Fibroblast of gingiva (primary cell): ENCODE measurements around the gene TPCN2.

Source experiments
- DNase-seq: peaks from one replicate; pipeline ENCODE4 v3.0.0-alpha.2; 2011; ENCODE audit warnings: low read depth

The TPCN2 gene

DNA sequence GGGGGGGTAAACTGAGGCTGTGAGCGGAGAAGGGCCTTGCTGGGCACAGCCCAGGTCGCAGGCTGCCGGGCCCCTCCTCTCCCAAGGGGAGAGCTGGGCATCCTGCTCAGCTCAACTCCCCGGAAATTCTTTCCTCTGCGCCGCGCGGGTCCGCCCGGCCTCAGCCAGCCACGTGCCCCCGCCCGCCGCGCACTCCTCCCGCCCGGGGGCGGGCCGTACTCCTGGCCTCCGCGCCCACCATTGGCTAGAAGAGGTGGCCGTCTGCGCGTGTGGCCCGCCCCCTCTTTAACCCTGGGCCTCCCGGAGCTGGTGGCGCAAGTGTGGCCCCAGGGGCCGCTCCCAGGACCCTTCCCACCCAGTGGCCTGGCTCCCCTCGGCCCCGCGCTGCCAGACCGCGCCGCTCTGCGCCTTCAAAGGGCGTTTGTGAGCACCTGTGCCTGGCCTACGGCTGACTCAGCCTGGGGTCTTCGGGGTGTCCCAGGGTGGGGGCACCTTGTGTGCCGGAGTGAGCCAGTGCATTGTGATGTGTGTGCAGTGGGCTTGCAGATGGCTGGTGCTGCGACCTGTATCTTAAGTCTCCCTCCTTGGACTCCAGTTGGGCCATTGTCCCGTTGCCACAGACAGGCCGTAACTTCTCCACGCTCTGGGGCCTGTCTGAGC is 37.6 kb upstream of the TPCN2 start:
- DNase-seq = peak; percentile 81

DNA sequence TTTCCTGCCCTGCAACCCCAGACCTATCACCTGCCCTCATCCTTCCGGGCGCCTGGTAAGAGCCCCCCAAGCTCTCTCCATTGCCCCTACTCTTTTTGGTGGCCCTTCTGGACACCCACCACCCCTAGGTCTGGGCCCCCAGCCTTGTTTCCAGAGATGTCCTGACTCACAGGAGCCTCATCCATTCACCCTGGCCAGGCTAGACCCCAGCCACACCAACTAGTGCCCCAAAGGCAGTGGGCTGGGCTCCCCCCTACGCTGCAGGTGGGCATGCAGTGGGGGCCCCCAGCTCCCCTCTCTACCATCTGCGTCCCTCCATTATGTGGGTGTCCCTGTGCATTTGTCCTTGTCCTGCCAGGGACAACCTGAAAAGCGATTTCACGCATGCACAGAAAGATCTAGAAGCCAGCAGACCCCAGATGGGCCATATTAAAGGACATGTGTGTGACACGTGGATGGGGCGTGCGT is 37.1 kb upstream of the TPCN2 start:
- DNase-seq = no peak

GRCh38 chr11:69012092-69013008 is 36.4 kb upstream of the TPCN2 start:
- peak; percentile 66 for DNase-seq

DNA sequence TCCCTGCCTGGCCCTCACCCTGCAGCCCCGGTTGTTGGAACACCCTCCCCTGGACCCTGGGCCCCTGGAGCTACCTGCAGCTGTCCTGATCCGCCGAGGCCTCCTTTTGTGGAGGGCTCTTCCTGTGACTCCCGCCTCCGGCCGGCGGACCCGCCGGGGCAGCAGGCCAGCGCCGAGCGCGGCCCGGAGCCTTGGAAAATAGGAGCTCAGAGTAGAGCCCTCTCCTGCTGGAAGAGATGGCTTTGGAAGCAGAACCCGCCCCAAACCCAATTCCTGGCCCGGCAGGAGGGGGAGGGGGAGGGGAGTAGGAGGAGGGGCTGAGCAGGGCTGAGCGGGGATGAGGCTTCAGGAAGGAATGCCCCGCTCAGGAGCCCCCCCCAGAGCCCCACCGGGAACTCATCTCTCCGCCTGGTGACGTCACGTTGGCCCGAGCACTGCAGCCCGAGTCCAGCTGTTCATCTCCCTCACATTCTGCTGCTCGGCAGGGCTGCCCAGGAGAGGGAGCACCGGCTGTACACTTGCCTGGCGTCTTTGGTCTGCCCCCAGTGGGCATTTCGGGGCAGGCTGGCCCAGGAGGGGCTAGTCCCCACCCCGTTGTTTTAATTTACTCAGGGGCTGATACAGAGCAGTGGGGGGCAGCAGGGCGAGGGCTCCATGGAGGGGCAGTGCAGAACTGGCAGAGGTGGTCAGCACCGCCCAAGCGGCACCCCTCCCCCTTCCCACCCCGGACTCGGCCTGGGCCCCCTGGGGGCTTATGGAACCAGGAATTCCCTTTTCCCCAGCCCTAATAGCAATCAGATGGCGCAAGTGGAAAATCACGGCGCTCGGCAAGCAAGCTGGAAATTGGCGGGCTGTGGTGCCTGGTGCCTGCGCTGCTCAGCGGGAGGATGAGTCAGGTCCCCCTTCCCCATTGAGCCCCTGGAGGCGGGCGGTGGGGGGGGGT is 35.5 kb upstream of the TPCN2 start, which contains the start of gene MRGPRF:
MRGPRF (minus strand) TSS at position 238 of the 943 bp plus-strand sequence. CDS start 3,345 bp downstream, outside the sequence.
- DNase-seq = peak; percentile 95

GRCh38 chr11:69014084-69014851 is 34.5 kb upstream of the TPCN2 start:
- DNase-seq = peak; percentile 60

GRCh38 chr11:69014898-69015549 is 33.7 kb upstream of the TPCN2 start:
- DNase-seq = no peak

DNA sequence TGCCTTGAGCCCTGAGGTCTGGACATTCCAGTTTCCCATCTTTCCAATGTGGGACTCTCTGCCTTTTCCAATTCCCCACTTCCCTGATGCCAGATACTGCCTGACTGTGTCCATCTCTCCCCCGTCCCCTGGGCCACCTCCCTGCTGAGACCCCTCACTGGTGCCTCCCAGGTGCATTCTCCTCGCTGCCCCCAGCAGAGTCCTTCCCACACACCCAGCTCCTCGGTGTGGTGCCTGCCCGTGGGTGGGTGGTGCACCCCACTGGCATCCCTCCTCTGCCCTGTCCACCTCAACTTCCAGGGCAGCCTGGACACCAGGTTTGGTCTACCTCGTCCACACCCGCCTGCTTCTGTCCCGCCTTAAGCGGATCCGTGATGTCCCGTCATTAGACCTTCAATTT is 30.8 kb upstream of the TPCN2 start:
- DNase-seq = no peak

DNA sequence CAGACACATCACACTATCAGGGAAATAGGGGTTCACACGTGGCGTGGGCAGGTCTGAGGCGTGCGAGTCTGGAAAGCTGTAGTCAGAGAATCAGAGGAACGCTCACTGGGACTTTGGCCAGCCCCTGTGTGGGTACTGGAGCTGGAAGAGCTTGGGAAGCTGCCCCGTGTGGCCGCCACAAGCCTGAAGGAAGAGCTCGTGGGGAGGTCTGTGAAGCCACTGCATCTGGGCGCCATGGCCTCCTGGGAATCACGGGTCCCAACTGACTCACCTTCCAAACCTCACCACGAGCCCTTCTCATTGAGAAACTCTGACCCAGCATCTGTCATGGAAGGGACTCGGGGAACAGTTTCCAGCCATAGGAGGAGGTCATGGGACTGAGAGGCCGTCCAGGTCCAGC is 29.8 kb upstream of the TPCN2 start:
- peak; percentile 87 for DNase-seq

- no peak for DNase-seq
Measured at GRCh38 chr11:69022260-69022659, 26.5 kb upstream of the TPCN2 start.

DNA sequence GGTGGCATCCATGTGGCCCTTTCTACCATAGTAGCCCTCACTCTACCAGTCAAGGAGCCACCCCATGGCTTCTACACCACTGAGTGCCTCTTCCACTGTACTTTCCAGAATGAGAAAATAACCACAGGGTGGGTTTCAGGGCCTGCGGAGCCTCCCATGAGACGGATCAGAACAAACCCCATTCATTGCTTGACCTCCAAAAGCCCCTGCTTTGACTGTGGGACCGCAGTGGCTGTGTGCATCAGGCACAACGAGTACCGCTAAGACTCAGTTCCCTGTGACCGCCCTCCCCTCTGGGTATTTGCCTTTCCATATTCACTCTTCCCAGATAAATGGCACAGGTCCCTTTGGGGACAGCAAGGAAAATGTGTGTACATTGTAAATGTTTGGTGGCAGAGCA is 24.2 kb upstream of the TPCN2 start:
- no peak for DNase-seq

DNA sequence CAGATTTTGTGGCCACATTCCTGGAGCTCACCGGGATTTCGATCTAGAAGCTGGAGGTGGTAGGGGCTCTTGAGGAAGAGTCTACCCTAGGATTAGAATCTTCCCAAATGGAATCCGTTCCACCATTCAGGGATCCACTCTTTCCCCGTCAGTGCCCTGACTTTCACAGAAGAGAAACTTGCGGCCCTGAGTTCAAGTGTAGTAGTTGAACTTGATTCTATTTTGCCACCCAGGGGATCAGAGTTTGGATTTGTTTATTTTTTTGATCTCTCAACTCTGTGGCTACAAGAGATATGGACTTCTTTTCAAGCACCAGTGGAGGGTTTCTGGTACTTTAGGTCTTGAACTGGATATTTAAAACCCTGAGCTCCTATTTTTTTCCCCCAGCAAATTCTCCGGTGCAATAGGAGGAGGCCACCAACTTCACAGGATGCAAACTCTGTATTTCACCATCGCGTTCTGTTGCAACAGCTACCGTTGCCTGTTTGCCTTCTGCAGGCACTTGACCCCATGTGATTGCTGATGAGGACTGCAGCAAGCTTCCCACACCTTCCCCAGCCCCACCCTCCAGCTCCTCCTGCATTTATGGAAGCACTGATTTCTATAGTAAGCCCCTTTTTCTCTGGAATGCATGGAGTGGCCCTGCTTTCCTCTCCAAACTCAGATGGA is 20.9 kb upstream of the TPCN2 start:
- peak; percentile 56 for DNase-seq

DNA sequence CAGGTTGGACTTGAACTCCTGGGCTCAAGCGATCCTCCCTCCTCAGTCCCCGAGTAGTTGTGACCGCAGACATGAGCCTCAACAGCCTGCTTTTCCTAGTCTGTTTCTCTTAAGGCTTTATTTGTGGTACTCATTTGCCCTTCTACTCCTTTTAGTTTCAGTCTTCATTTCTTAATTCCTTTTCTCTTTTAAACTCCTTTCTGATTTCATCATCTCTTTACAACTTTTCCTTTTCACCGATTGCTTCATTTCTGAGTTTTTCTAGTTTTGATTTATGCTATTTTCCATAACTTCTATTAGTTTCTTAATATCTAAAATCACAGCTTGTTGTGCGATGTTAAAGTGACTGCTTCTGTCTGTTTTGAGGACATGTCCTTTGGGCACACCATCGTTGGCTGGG is 18.4 kb upstream of the TPCN2 start:
- DNase-seq = no peak

DNA sequence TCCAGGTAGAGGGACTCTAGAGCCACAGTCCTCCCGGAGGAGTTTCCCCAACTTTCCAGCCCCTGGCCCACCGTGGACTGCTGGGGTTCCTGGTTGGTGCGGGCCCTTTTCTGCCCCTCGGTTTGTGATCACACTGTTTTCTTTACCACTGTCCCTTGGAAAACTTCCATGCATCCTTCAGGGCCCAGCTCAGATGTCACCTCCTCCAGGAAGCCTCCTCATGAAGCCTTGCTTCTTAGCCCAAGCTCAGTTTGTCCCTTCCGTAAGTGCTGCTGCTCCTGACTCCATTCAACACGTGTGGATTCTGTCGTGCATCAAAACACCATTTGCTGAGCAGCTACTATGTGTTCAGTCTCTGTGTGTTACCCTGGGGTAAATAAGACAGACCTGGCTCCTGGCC is 15.9 kb upstream of the TPCN2 start:
- no peak for DNase-seq

- no peak for DNase-seq
Measured at GRCh38 chr11:69033431-69033830, 15.3 kb upstream of the TPCN2 start.

DNA sequence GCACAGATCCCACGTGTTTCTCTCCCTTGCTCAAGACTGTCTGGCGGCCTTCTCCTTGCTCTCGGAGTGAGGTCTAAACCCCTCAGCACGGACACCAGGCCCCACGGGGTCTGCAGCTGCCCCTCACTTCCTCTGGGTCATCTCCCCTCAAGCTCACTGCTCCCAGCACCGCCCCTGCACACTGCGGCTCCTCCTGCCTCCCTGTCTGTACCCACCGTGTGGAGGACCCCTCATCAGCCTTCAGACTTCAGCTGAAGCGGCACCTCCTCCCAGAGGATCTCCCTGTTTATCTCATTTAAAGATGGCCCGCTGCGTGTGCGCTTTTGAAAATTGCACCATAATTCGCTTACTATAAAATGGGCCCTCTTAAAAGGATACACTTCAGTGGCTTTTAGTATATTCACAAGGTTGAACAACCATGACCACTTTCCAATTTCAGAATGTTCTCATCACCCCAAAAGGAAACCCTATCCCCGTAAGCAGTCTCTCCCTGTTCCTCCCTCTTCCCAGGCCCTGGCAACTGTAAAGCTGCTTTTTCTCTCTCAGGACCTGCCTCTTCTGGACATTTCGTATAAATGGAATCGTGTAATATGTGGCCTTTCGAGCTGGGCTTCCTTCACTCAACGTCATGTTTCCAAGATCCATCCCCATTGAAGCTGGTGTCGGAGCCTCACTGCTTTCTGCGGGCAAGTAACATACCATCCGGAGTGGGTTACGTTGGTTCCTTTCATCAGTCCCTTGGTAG is 14.4 kb upstream of the TPCN2 start:
- DNase-seq = no peak

GRCh38 chr11:69035150-69035945 is 13.4 kb upstream of the TPCN2 start:
- DNase-seq = no peak

GRCh38 chr11:69035946-69036340 is 12.8 kb upstream of the TPCN2 start:
- DNase-seq = no peak

DNA sequence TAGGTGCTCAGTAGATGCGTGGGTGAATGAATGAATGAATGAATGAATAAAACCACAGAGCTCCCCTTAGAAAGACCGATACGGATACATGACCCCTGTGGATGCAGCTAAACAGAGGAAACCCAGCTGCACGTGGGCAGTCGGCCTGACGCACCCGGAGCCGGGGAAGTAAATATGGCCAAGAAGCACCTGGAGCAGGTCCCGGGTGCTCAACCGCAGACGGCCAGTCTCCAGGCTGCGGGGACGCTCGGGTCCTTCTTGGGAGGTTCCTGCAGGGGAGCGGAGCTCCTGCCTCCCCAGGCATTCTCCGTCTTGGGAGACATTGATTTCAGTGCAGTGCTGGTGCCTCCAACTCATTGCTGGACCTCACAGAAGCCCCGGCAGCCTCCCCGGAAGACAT is 11.7 kb upstream of the TPCN2 start:
- DNase-seq = no peak

- DNase-seq = no peak
Measured at GRCh38 chr11:69037544-69037943, 11.2 kb upstream of the TPCN2 start.
